GM18499 (cell line): ENCODE results near the gene AP5Z1.

Experiments
- ATAC-seq: cut with Tn5 transposase; IDR thresholded peaks from one replicate; pipeline ENCODE4 v1.9.1; 2021; ENCODE audit warnings: moderate number of reproducible peaks; ENCODE audit not compliant: insufficient read depth, unreplicated experiment

Gene AP5Z1

GRCh38 chr7:4745971-4746919 is 29.2 kb upstream of the AP5Z1 start:
- no peak for ATAC-seq

GRCh38 chr7:4747013-4747412 is 28.4 kb upstream of the AP5Z1 start:
- ATAC-seq: no peak

GRCh38 chr7:4747746-4748145 is 27.7 kb upstream of the AP5Z1 start:
- ATAC-seq: no peak

GRCh38 chr7:4748231-4748681 is 27.2 kb upstream of the AP5Z1 start:
- ATAC-seq: no peak

GRCh38 chr7:4749363-4749762 is 26.1 kb upstream of the AP5Z1 start:
- no peak for ATAC-seq

- ATAC-seq: no peak
These were observed 25.6 kb upstream of the AP5Z1 start for GRCh38 chr7:4749798-4750197.

GRCh38 chr7:4751398-4751947 is 23.9 kb upstream of the AP5Z1 start:
- ATAC-seq: no peak

- no peak for ATAC-seq
These were observed 21.6 kb upstream of the AP5Z1 start for GRCh38 chr7:4753598-4754432.

GRCh38 chr7:4754433-4755010 is 20.9 kb upstream of the AP5Z1 start:
- ATAC-seq: no peak

- no peak for ATAC-seq
These were observed 20.4 kb upstream of the AP5Z1 start for GRCh38 chr7:4755045-4755444.

- ATAC-seq: no peak
These were observed 17.3 kb upstream of the AP5Z1 start for GRCh38 chr7:4758111-4758510.

- no peak for ATAC-seq
These were observed 16.6 kb upstream of the AP5Z1 start for GRCh38 chr7:4758791-4759190.

GRCh38 chr7:4759211-4759610 is 16.2 kb upstream of the AP5Z1 start:
- no peak for ATAC-seq

- ATAC-seq: no peak
These were observed 14.5 kb upstream of the AP5Z1 start for GRCh38 chr7:4760952-4761351.

GRCh38 chr7:4762121-4763055 is 13.0 kb upstream of the AP5Z1 start:
- no peak for ATAC-seq

- ATAC-seq: no peak
These were observed 12.2 kb upstream of the AP5Z1 start for GRCh38 chr7:4763091-4763793.

GRCh38 chr7:4763794-4764185 is 11.6 kb upstream of the AP5Z1 start:
- ATAC-seq: no peak

- no peak for ATAC-seq
These were observed 10.9 kb upstream of the AP5Z1 start for GRCh38 chr7:4764402-4765007.
